CD4-positive, alpha-beta T cell treated with Interleukin-12 subunit alpha and Interleukin-12 subunit beta, for 1 hour (primary cell): Measurements from ENCODE around the gene MAP3K9.

Experiments
- DNase-seq: peaks from one replicate; pipeline ENCODE4 v3.0.0-alpha.2; 2020

The MAP3K9 gene

DNA sequence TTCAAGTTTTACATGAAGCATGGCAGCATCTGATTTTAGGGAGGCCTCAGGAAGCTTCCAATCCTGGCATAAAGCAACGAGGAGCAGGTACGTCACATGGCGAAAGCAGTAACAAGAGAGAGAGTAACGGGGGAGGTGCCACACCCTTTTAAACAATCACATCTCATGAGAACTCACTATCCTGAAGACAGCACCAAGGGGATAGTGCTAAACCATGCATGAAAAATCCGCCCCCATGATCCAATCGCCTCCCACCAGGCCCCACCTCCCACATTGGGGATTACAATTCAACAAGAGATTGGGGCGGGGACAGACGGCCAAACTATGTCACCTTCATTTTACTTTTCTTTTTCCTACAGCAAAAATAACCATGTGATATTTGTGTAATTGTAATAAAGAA, 7.2 kb upstream of the MAP3K9 start:
- no peak for DNase-seq

DNA sequence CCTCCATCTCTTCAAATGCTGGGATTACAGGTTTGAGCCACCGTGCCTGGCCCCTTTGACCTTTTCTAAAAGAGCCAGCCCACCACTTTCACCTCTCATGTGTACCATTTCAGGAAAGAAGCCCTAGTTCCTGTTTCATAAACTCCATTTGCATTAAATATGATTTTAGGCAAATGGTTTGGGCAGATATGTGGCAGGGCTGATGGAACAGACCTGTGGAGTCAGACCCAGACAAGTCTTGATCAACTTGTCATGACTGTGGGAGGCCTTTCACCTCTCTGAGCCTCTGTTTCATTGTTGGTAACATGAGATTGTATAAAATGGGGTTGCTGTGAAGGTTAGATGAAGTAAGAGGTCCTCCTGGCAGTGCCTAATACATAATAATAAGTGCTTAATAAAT, 5.2 kb upstream of the MAP3K9 start:
- DNase-seq, result no peak

GRCh38 chr14:70812124-70812818, 3.0 kb upstream of the MAP3K9 start:
- DNase-seq, result no peak

- DNase-seq, result no peak
These were observed 2.3 kb upstream of the MAP3K9 start for GRCh38 chr14:70811578-70811977.

- no peak for DNase-seq
These were observed 1.7 kb upstream of the MAP3K9 start for GRCh38 chr14:70811050-70811449.

GRCh38 chr14:70810621-70811020, 1.3 kb upstream of the MAP3K9 start:
- DNase-seq, result no peak

DNA sequence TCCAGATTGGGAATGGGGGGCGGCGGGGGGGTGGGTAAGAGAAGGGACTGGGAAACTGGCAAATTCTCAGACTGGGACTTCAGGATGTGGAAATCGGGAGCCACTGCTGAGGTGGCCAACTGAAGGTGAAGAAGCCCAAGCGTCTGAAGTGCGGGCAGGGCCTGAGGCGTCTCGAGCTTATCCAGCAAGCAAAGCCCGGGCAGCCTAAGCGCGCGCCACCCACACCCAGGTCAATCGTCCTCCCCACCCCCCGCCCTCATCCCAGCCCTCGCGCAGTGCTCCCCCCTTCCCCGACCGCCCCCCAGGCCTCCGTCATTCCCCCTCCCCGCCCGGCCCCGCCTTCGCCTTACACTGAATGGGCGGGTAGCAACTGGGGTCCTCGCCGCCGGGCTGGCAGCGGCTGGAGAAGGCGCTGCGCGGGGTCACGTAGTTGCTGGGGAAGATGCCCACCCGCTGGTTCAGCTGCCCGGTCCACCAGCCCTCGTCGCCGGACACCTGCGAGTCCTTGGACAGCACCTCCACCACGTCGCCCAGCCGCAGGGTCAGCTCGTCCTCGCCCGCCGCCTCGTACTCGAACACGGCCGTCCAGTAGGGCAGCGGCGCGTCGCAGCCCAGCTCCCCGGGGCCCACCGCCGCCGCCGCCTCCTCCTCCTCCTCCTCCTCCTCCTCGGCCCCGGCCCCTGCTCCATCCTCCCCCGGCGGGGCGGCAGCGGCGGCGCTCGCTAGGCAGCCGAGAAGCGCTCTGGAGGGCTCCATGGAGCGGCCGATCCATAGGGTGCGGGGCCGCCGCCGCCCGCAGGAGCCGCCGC, 693 bp downstream of the MAP3K9 start:
- peak; percentile 48 for DNase-seq

DNA sequence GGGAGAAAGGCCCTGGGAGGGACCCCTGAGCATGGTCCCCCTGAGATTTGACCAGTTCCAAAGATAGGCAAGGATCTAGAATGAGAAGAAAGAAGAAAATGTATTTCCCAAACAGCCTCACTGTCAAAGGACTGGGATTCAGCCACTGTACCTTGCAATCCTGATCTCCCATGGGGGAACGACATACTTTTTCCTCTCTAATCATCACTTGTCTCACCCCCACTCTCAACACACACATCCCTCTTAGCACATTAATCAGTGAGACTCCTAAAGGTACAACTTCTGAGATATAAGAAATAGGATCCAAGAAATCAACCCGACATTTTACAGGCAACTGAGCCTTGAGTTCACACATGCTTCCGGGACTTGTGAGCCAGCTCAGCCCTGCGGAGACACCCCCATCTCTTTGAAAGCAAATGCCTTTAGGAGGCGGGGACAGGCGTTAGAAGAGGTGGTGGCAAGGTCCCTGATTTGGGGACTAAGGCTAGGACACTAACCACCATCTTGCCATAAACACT, 1.4 kb downstream of the MAP3K9 start:
- peak; percentile 62 for DNase-seq

- DNase-seq, result no peak
These were observed 4.7 kb downstream of the MAP3K9 start for GRCh38 chr14:70804556-70805162.

DNA sequence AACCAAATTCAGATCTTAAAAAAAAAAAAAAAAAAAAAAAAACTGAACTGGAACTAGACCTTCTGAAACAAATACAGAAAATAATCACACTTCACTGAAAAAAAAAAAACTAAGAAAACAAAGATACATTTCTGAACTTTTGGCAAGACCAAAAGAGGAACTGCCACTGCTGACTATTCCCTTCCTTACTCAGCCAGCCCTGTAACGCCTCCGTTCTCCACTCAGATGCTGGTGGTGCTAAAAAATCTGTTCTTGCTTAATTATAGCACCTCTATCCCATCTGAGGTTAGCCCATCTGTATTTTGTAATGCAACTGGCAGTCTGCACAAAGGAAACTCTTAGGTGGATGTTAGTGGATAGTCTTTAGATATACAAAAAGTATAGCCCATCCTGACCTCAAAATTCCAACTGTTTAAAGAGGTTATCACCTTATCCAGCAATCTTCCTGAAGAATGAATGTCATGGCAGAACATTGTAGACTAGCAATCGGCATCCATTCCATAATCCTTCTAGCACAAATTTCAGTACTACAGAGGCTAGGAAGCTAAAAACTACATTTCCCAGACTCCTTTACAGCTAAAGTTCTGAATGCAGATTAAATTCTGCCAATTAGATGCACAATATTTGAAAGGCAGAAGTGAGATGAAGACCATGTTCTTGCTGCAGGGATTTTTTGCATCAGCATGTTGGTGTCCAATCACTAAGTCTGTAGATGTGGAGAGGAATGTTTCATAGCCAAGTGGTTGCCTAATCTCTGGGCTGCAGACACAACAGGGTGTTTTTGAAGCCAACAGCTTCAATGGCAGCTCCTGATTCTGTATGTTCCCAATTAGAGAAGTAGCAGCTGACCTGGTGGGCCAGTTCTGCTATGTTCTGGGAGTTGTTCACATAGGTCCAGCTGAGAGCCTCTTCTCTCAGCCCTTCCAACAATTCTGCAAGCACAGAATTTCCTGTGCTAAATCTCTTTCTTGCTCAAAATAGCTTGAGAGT, 5.7 kb downstream of the MAP3K9 start:
- DNase-seq, result no peak

- no peak for DNase-seq
These were observed 6.9 kb downstream of the MAP3K9 start for GRCh38 chr14:70802379-70802778.

GRCh38 chr14:70801836-70802235, 7.5 kb downstream of the MAP3K9 start:
- no peak for DNase-seq

GRCh38 chr14:70796551-70796950, 12.8 kb downstream of the MAP3K9 start:
- no peak for DNase-seq

GRCh38 chr14:70794294-70794693, 15.0 kb downstream of the MAP3K9 start:
- no peak for DNase-seq

GRCh38 chr14:70793637-70794036, 15.7 kb downstream of the MAP3K9 start:
- no peak for DNase-seq

- DNase-seq, result no peak
These were observed 16.4 kb downstream of the MAP3K9 start for GRCh38 chr14:70792939-70793338.

DNA sequence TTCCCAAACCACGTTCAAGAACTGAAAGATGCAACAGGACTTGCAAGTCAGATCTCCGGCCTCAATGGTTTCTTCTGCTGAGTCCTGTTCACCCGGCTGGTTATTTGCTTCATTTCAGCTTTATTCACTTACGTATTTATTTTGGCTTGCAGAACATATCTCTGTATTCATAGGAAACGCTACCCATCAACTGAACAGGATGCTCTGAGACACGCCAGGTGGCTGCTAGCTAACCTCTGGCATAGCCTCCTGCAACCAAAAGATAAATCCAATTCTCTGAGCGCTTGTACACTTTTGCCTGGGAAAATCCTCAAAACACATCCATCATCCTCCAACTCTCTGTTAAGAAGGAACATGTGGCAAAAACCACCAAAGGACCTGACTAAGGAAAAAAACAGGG, 17.3 kb downstream of the MAP3K9 start:
- no peak for DNase-seq

DNA sequence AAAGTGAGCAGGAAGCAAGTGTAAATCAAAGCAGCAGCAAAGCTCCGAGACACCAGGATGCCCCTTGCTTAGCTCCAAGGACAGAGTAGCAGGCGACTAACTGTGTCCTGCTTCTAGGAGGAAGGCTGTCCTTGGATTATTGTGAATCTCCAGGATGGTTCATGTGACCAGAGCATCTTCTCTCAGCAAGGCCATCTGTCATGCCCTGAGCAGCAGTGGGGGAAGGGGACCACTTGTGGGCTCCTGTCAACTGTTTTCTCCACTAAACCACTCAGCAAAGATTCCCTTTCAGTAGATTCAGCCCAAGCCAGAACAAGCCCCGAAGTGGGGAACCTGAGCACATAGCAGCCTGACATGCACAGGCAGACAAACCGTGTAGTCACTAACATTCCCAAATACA, 19.4 kb downstream of the MAP3K9 start:
- no peak for DNase-seq

DNA sequence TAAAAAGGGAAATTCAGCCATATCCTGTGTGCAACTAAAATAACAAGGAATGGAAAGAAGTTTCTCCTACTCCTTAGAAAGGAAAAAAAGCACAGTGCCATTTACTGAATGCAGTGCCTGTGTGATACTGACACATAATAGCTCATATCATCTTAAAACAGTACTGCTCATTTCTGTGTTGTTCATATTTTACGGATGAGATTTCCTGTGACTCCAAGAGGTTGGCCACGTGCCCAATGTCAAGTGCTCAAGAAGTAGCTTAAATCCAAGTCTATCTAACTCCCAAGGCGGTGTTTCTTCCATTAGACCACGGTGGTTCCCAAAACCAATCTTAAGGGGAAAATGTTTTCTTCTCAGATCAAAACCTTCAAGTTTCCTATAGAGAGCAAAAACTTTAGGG, 20.0 kb downstream of the MAP3K9 start:
- DNase-seq, result no peak

DNA sequence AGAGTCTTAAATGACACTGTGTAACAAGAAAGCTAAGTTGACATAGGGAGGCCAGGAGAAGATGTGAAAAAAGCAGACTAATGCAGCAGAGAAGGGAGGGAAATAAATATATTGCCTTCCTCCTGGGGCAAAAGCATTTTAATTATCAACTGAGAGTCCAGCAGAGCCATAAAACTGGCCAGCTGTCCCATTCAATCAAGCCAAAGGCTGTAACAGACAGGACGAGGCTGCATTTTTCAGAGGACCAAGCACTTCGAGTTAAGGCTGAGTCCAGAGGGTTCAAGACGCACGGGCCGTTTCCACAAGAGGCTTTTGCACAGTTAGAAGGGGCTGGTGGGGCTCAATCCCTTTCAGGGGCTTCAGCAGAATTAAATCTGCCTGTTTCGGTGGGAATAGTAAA, 20.4 kb downstream of the MAP3K9 start:
- no peak for DNase-seq

- no peak for DNase-seq
These were observed 23.8 kb downstream of the MAP3K9 start for GRCh38 chr14:70785556-70785955.

DNA sequence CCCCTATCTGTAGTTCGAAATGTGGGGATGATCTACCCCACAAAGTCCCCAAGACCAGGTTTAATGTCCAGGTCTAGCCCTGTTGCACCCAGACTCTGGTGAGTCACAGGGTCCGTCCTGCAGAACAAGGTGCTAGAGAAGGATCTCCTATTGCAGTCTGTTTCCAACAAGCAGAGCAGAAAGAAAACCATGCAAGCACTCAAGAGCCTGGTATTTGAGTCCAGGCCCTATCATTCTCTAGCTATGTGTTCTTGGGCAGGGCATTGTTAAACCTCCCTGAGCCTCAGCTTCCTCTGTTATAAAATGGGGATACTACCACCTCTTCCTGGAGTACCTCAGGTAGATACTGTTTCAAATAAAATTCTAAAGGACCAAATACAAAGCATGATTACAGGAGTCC, 24.4 kb downstream of the MAP3K9 start:
- DNase-seq, result no peak

DNA sequence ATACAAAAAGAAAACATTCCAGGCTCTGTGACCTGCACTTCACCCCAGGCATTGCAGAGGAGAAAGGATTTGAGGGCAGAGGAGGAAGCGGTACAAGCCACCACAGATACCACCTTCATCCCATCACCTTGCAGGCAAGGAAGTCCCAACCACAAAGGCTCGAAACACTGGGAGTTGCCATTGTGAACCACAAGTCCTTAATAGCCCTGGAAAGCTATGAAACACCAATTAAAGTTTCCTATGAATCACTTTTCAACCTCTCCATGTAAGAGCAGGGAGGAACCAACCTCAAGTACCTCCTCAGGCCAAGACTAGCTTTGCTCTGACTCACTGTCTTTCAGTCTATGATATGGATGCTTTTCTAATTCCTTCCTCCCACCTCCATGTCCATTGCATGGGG, 27.0 kb downstream of the MAP3K9 start:
- DNase-seq, result peak; percentile 2
